GM12878 (cell line): Measurements from ENCODE around the gene SLC39A11.

Experiments
- ATF3 ChIP-seq: IDR thresholded peaks from 2 replicates; pipeline ENCODE4 v1.6.1; 2011; ENCODE audit warnings: low read depth, mild to moderate bottlenecking, low read length, moderate library complexity, borderline replicate concordance; ENCODE audit errors: extremely low read depth
- BHLHE40 ChIP-seq, 2 experiments: fragments of 450-650 bp in 1 of 2; IDR thresholded peaks; 2 replicates each; pipeline ENCODE4 v1.6.1; 2011 to 2017; ENCODE audit warnings: low read depth in 2 of 2, borderline replicate concordance in 1 of 2, improper control_type of control experiment in 1 of 2, low read length in 1 of 2, mild to moderate bottlenecking in 1 of 2
- CTCF ChIP-seq, 3 experiments: IDR thresholded peaks in 2 of 3; conservative IDR thresholded peaks in 1 of 3; 2 replicates each; pipeline ENCODE4 v1.5.1; 2011; ENCODE audit warnings: low read depth in 3 of 3, low read length in 3 of 3, mild to moderate bottlenecking in 3 of 3, control low read depth in 2 of 3, moderate library complexity in 2 of 3, inconsistent platforms in 1 of 3, mixed read lengths in 1 of 3; ENCODE audit not compliant: control insufficient read depth in 2 of 3, insufficient read depth in 1 of 3; ENCODE audit errors: extremely low read depth in 1 of 3
- GABPA ChIP-seq: IDR thresholded peaks from 2 replicates; pipeline ENCODE4 v1.6.1; 2014; ENCODE audit warnings: antibody characterized with exemption, low read depth, mild to moderate bottlenecking, inconsistent platforms
- MYC ChIP-seq: IDR thresholded peaks from 2 replicates; pipeline ENCODE4 v1.6.1; 2011; ENCODE audit warnings: mild to moderate bottlenecking, low read length, moderate library complexity, inconsistent platforms; ENCODE audit not compliant: insufficient read depth, insufficient replicate concordance, insufficient read length, severe bottlenecking
- NKRF ChIP-seq: fragments of 450-650 bp; conservative IDR thresholded peaks from 2 replicates; pipeline ENCODE4 v1.6.1; 2017; ENCODE audit warnings: mild to moderate bottlenecking, moderate library complexity
- NR2C1 ChIP-seq: fragments of 450-650 bp; IDR thresholded peaks from 2 replicates; pipeline ENCODE4 v1.6.1; 2017; ENCODE audit warnings: antibody characterized with exemption, mild to moderate bottlenecking, moderate library complexity
- POLR2A ChIP-seq: IDR thresholded peaks from 2 replicates; pipeline ENCODE4 v1.6.1; 2011; ENCODE audit warnings: low read depth, mild to moderate bottlenecking, low read length
- RCOR1 ChIP-seq: conservative IDR thresholded peaks from 2 replicates; pipeline ENCODE4 v1.6.1; 2012; ENCODE audit warnings: low read depth, low read length, improper control_type of control experiment
- SIN3A ChIP-seq: IDR thresholded peaks from 2 replicates; pipeline ENCODE4 v1.6.1; 2012; ENCODE audit warnings: low read depth, low read length, improper control_type of control experiment
- STAT3 ChIP-seq: IDR thresholded peaks from 2 replicates; pipeline ENCODE4 v1.6.1; 2011; ENCODE audit warnings: low read depth, low read length, improper control_type of control experiment

- TF ChIP-seq POLR2A (no peak), NKRF (no peak), RCOR1 (no peak), SIN3A (no peak), NR2C1 (no peak), ATF3 (no peak), GABPA (no peak), CTCF (IDR thresholded peaks at IDR 0.05 in 2 of 3, conservative IDR thresholded peaks at IDR 0.05 in 1 of 3; ENCODE audit: control insufficient read depth in 2 of 3, extremely low read depth in 1 of 3, insufficient read depth in 1 of 3, low read depth in 3 of 3, low read length in 3 of 3) (no peak), STAT3 (no peak), MYC (no peak), BHLHE40 (IDR thresholded peaks at IDR 0.05; ENCODE audit: borderline replicate concordance in 1 of 2, low read depth in 2 of 2, low read length in 1 of 2) (no peak)
Observed at GRCh38 chr17:73141411-73141810, 48.9 kb upstream of the SLC39A11 start.
